C4-2B (cell line): ENCODE results near the gene FBXO21.

Experiments
- ZFX ChIP-seq: fragments of 450-650 bp; IDR thresholded peaks from 2 replicates; pipeline ENCODE4 v1.6.1; 2017
- TF ChIP-seq, protein P1 (sequence below): fragments of 450-650 bp; conservative IDR thresholded peaks from 2 replicates; pipeline ENCODE4 v1.5.1; 2017; ENCODE audit warnings: mild to moderate bottlenecking

- TF ChIP-seq, protein P1, sequence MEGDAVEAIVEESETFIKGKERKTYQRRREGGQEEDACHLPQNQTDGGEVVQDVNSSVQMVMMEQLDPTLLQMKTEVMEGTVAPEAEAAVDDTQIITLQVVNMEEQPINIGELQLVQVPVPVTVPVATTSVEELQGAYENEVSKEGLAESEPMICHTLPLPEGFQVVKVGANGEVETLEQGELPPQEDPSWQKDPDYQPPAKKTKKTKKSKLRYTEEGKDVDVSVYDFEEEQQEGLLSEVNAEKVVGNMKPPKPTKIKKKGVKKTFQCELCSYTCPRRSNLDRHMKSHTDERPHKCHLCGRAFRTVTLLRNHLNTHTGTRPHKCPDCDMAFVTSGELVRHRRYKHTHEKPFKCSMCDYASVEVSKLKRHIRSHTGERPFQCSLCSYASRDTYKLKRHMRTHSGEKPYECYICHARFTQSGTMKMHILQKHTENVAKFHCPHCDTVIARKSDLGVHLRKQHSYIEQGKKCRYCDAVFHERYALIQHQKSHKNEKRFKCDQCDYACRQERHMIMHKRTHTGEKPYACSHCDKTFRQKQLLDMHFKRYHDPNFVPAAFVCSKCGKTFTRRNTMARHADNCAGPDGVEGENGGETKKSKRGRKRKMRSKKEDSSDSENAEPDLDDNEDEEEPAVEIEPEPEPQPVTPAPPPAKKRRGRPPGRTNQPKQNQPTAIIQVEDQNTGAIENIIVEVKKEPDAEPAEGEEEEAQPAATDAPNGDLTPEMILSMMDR = no peak
- TF ChIP-seq ZFX = no peak
These were observed 42.6 kb downstream of the FBXO21 start for GRCh38 chr12:117147639-117148038.
